ENCODE measurements around the gene GRB10.

- TF ChIP-seq TAF1 (IDR thresholded peaks at IDR 0.05; ENCODE audit: low read depth, low read length) (no peak), POLR2A (IDR thresholded peaks at IDR 0.05; ENCODE audit: low read depth, low read length) (no peak), PAX5 (IDR thresholded peaks at IDR 0.05; ENCODE audit: insufficient read depth, low read length, severe bottlenecking) (no peak), POLR2AphosphoS5 (IDR thresholded peaks at IDR 0.05; ENCODE audit: low read depth, low read length) (no peak), SPI1 (IDR thresholded peaks at IDR 0.05; ENCODE audit: low read depth, low read length) (no peak)
Measured at GRCh38 chr7:50780436-50780835, 2.3 kb downstream of the GRB10 start.

All from GM12891 (cell line).